Measurements from ENCODE around the gene PPM1K.

Gene PPM1K

GRCh38 chr4:88230969-88231771, 53.2 kb downstream of the PPM1K start:
- H3K27me3 ChIP-seq (ENCODE audit: control insufficient read depth, low read length) = no peaks in the 10 kb centered on the region
- no peaks in the 10 kb centered on the region for H3K9me2 ChIP-seq (replicated peaks; ENCODE audit: control insufficient read depth, low read length)
- TF ChIP-seq EZH2phosphoT487 (IDR thresholded peaks at IDR 0.05; ENCODE audit: borderline replicate concordance, low read length) (no peak), CTCF (IDR thresholded peaks at IDR 0.05; ENCODE audit: low read depth, low read length, poor library complexity, severe bottlenecking) (no peak)
- peaks cover 8% of the 10 kb centered on the region; the same call in 1 of the 2 replicates for H3K9me3 ChIP-seq (ENCODE audit: control insufficient read depth, insufficient read depth, low read length)
- H3K4me1 ChIP-seq (ENCODE audit: control insufficient read depth, low read length) = no peaks in the 10 kb centered on the region
- no peak overlapping the region for H3K4me3 ChIP-seq (ENCODE audit: low read length)
- H3F3A ChIP-seq (ENCODE audit: control insufficient read depth, insufficient read depth) = no peaks in the 10 kb centered on the region
- no peaks in the 10 kb centered on the region for H3K79me2 ChIP-seq (ENCODE audit: control insufficient read depth, low read length)
- no peak overlapping the region for H3K4me2 ChIP-seq (ENCODE audit: low read length)
- no peaks in the 10 kb centered on the region for H4K20me1 ChIP-seq (ENCODE audit: control insufficient read depth, insufficient read depth, low read depth, low read length)
- no peak overlapping the region for H3K27ac ChIP-seq (ENCODE audit: low read depth, low read length)
- no peaks in the 10 kb centered on the region for H3K36me3 ChIP-seq (ENCODE audit: control insufficient read depth, low read length)

GRCh38 chr4:88230461-88230891, 53.9 kb downstream of the PPM1K start:
- H3K4me1 ChIP-seq (ENCODE audit: control insufficient read depth, low read length) = no peaks in the 10 kb centered on the region
- no peaks in the 10 kb centered on the region for H3F3A ChIP-seq (ENCODE audit: control insufficient read depth, insufficient read depth)
- H3K79me2 ChIP-seq (ENCODE audit: control insufficient read depth, low read length) = no peaks in the 10 kb centered on the region
- no peaks in the 10 kb centered on the region for H3K27me3 ChIP-seq (ENCODE audit: control insufficient read depth, low read length)
- no peak overlapping the region for H3K4me3 ChIP-seq (ENCODE audit: low read length)
- TF ChIP-seq EZH2phosphoT487 (IDR thresholded peaks at IDR 0.05; ENCODE audit: borderline replicate concordance, low read length) = no peak
- H3K36me3 ChIP-seq (ENCODE audit: control insufficient read depth, low read length) = no peaks in the 10 kb centered on the region
- H3K4me2 ChIP-seq (ENCODE audit: low read length) = no peak overlapping the region
- no peak overlapping the region for H3K27ac ChIP-seq (ENCODE audit: low read depth, low read length)
- peaks cover 8% of the 10 kb centered on the region; the same call in 1 of the 2 replicates for H3K9me3 ChIP-seq (ENCODE audit: control insufficient read depth, insufficient read depth, low read length)
- no peaks in the 10 kb centered on the region for H4K20me1 ChIP-seq (ENCODE audit: control insufficient read depth, insufficient read depth, low read depth, low read length)
- no peaks in the 10 kb centered on the region for H3K9me2 ChIP-seq (replicated peaks; ENCODE audit: control insufficient read depth, low read length)

- Histone ChIP-seq H3K36me3 (ENCODE audit: control insufficient read depth, low read length) (no peaks in the 10 kb centered on the region), H3K9me2 (replicated peaks; ENCODE audit: control insufficient read depth, low read length) (no peaks in the 10 kb centered on the region), H3K27ac (ENCODE audit: low read depth, low read length) (no peak overlapping the region), H3K27me3 (ENCODE audit: control insufficient read depth, low read length) (no peaks in the 10 kb centered on the region), H3F3A (ENCODE audit: control insufficient read depth, insufficient read depth) (no peaks in the 10 kb centered on the region), H3K79me2 (ENCODE audit: control insufficient read depth, low read length) (no peaks in the 10 kb centered on the region), H3K4me2 (ENCODE audit: low read length) (no peak overlapping the region), H4K20me1 (ENCODE audit: control insufficient read depth, insufficient read depth, low read depth, low read length) (no peaks in the 10 kb centered on the region), H3K4me3 (ENCODE audit: low read length) (no peak overlapping the region), H3K4me1 (ENCODE audit: control insufficient read depth, low read length) (no peaks in the 10 kb centered on the region), H3K9me3 (ENCODE audit: control insufficient read depth, insufficient read depth, low read length) (peaks cover 8% of the 10 kb centered on the region; the same call in 1 of the 2 replicates)
- TF ChIP-seq CTCF (IDR thresholded peaks at IDR 0.05; ENCODE audit: low read depth, low read length, poor library complexity, severe bottlenecking) (no peak), EZH2phosphoT487 (IDR thresholded peaks at IDR 0.05; ENCODE audit: borderline replicate concordance, low read length) (no peak)
Measured at GRCh38 chr4:88227734-88228133, 56.6 kb downstream of the PPM1K start.

- Histone ChIP-seq H3K79me2 (ENCODE audit: control insufficient read depth, low read length) (no peaks in the 10 kb centered on the region), H3K9me3 (ENCODE audit: control insufficient read depth, insufficient read depth, low read length) (peaks cover 8% of the 10 kb centered on the region; the same call in 1 of the 2 replicates), H3F3A (ENCODE audit: control insufficient read depth, insufficient read depth) (no peaks in the 10 kb centered on the region), H3K36me3 (ENCODE audit: control insufficient read depth, low read length) (no peaks in the 10 kb centered on the region), H3K4me3 (ENCODE audit: low read length) (no peak overlapping the region), H4K20me1 (ENCODE audit: control insufficient read depth, insufficient read depth, low read depth, low read length) (no peaks in the 10 kb centered on the region), H3K27ac (ENCODE audit: low read depth, low read length) (no peak overlapping the region), H3K27me3 (ENCODE audit: control insufficient read depth, low read length) (no peaks in the 10 kb centered on the region), H3K4me2 (ENCODE audit: low read length) (no peak overlapping the region), H3K9me2 (replicated peaks; ENCODE audit: control insufficient read depth, low read length) (no peaks in the 10 kb centered on the region), H3K4me1 (ENCODE audit: control insufficient read depth, low read length) (no peaks in the 10 kb centered on the region)
- TF ChIP-seq EZH2phosphoT487 (IDR thresholded peaks at IDR 0.05; ENCODE audit: borderline replicate concordance, low read length) = no peak
- no peak for TF ChIP-seq CTCF (IDR thresholded peaks at IDR 0.05; ENCODE audit: low read depth, low read length, poor library complexity, severe bottlenecking)
Measured at GRCh38 chr4:88226143-88226542, 58.2 kb downstream of the PPM1K start.
